Activated T-helper 1 cell treated with anti-CD3 and anti-CD28 coated beads, Interleukin-12 subunit alpha, Interleukin-12 subunit beta, Interleukin-2, Interleukin-4 antibody, amounts not matched to agents 30 ng/mL and 10 ng/mL and 1 ng/mL, durations not matched to agents 14 hours and 24 hours and 36 hours (primary cell): ENCODE results near the gene MAP7. TPM values are rescaled to one million over a fixed set of nuclear protein-coding genes. Genes with fewer than 3 reads are reported as not detected.
"Not testable (repeated sequence)": the region's sequence is repeated elsewhere in the genome, so short reads cannot be mapped to it uniquely, and the experiment has no call there.

Experiments
- DNase-seq: peaks from one replicate; pipeline ENCODE4 v3.0.0; 2021; ENCODE audit warnings: low spot score
- H3K27ac Mint-ChIP-seq: one replicate; pipeline ENCODE4 v1.8.0; 2021; ENCODE audit warnings: mild to moderate bottlenecking, mixed read lengths
- H3K27me3 Mint-ChIP-seq: one replicate; pipeline ENCODE4 v1.8.0; 2022; ENCODE audit warnings: mild to moderate bottlenecking, moderate library complexity, mixed read lengths; ENCODE audit not compliant: insufficient read depth
- H3K36me3 Mint-ChIP-seq: one replicate; pipeline ENCODE4 v1.8.0; 2021; ENCODE audit warnings: low read depth, mixed read lengths
- H3K4me1 Mint-ChIP-seq: one replicate; pipeline ENCODE4 v1.8.0; 2021; ENCODE audit warnings: low read depth, mixed read lengths
- H3K4me3 Mint-ChIP-seq: one replicate; pipeline ENCODE4 v1.8.0; 2021; ENCODE audit warnings: mild to moderate bottlenecking, moderate library complexity, mixed read lengths
- H3K9me3 Mint-ChIP-seq: one replicate; pipeline ENCODE4 v1.8.0; 2021; ENCODE audit warnings: mixed read lengths
- intact Hi-C: fragments of 100-400 bp; cut with micrococcal nuclease; formaldehyde crosslinking; loops from one replicate; pipeline ENCODE4 v1.15.1; 2024
- total RNA-seq: library from RNA; stranded (reverse); gene quantifications from 2 replicates; pipeline ENCODE4 v1.2.3, GENCODE V29; 2022

MAP7 gene
- total RNA-seq, 1 donor from 2014 or later: 2.3 TPM

GRCh38 chr6:136508725-136509392, 41.4 kb downstream of the MAP7 start:
- H3K27me3 Mint-ChIP-seq: no peaks in the 10 kb centered on the region

GRCh38 chr6:136506124-136506799, 44.0 kb downstream of the MAP7 start:
- H3K4me1 Mint-ChIP-seq: peaks cover 16% of the 10 kb centered on the region
- H3K4me3 Mint-ChIP-seq: no peak overlapping the region
- no peak for DNase-seq
- no peak overlapping the region for H3K27ac Mint-ChIP-seq
- intact Hi-C loops: no loop called here
- H3K9me3 Mint-ChIP-seq: no peaks in the 10 kb centered on the region
- H3K27me3 Mint-ChIP-seq: no peaks in the 10 kb centered on the region
- H3K36me3 Mint-ChIP-seq: no peaks in the 10 kb centered on the region

More at GRCh38 chr6:136508725-136509392, 41.4 kb downstream of the MAP7 start:
- Mint-ChIP-seq H3K9me3 (no peaks in the 10 kb centered on the region), H3K4me3 (no peak overlapping the region), H3K36me3 (no peaks in the 10 kb centered on the region), H3K4me1 (peaks cover 23% of the 10 kb centered on the region), H3K27ac (no peak overlapping the region)
- no peak for DNase-seq
- intact Hi-C loops: no loop called here

- no peak overlapping the region for H3K4me3 Mint-ChIP-seq
- intact Hi-C loops: no loop called here
- no peak for DNase-seq
- H3K27ac Mint-ChIP-seq: no peak overlapping the region
- H3K27me3 Mint-ChIP-seq: no peaks in the 10 kb centered on the region
- H3K9me3 Mint-ChIP-seq: no peaks in the 10 kb centered on the region
- no peaks in the 10 kb centered on the region for H3K4me1 Mint-ChIP-seq
- no peaks in the 10 kb centered on the region for H3K36me3 Mint-ChIP-seq
Measured at GRCh38 chr6:136503303-136504029, 46.8 kb downstream of the MAP7 start.

GRCh38 chr6:136502786-136503185, 47.4 kb downstream of the MAP7 start:
- H3K4me3 Mint-ChIP-seq: no peak overlapping the region
- no peak overlapping the region for H3K27ac Mint-ChIP-seq
- no peaks in the 10 kb centered on the region for H3K9me3 Mint-ChIP-seq
- H3K36me3 Mint-ChIP-seq: no peaks in the 10 kb centered on the region
- intact Hi-C loops: no loop called here
- no peaks in the 10 kb centered on the region for H3K4me1 Mint-ChIP-seq
- H3K27me3 Mint-ChIP-seq: no peaks in the 10 kb centered on the region
- DNase-seq: no peak

- H3K4me1 Mint-ChIP-seq: no peaks in the 10 kb centered on the region
- no peak for DNase-seq
- H3K4me3 Mint-ChIP-seq: no peak overlapping the region
- no peaks in the 10 kb centered on the region for H3K27me3 Mint-ChIP-seq
- intact Hi-C loops: no loop called here
- H3K36me3 Mint-ChIP-seq: no peaks in the 10 kb centered on the region
- no peak overlapping the region for H3K27ac Mint-ChIP-seq
- H3K9me3 Mint-ChIP-seq: no peaks in the 10 kb centered on the region
Measured at GRCh38 chr6:136501514-136501913, 48.7 kb downstream of the MAP7 start.

GRCh38 chr6:136501096-136501495, 49.1 kb downstream of the MAP7 start:
- H3K4me1 Mint-ChIP-seq: no peaks in the 10 kb centered on the region
- intact Hi-C loops: no loop called here
- H3K4me3 Mint-ChIP-seq: no peak overlapping the region
- no peaks in the 10 kb centered on the region for H3K27me3 Mint-ChIP-seq
- no peaks in the 10 kb centered on the region for H3K36me3 Mint-ChIP-seq
- no peaks in the 10 kb centered on the region for H3K9me3 Mint-ChIP-seq
- DNase-seq: no peak
- no peak overlapping the region for H3K27ac Mint-ChIP-seq

GRCh38 chr6:136500414-136500813, 49.8 kb downstream of the MAP7 start:
- H3K27me3 Mint-ChIP-seq: no peaks in the 10 kb centered on the region
- intact Hi-C loops: no loop called here
- no peaks in the 10 kb centered on the region for H3K36me3 Mint-ChIP-seq
- H3K27ac Mint-ChIP-seq: no peak overlapping the region
- H3K9me3 Mint-ChIP-seq: no peaks in the 10 kb centered on the region
- no peak overlapping the region for H3K4me3 Mint-ChIP-seq
- DNase-seq: no peak
- no peaks in the 10 kb centered on the region for H3K4me1 Mint-ChIP-seq

- H3K9me3 Mint-ChIP-seq: no peaks in the 10 kb centered on the region
- no peak for DNase-seq
- intact Hi-C loops: no loop called here
- H3K4me3 Mint-ChIP-seq: no peak overlapping the region
- H3K4me1 Mint-ChIP-seq: no peaks in the 10 kb centered on the region
- no peak overlapping the region for H3K27ac Mint-ChIP-seq
- H3K36me3 Mint-ChIP-seq: no peaks in the 10 kb centered on the region
- no peaks in the 10 kb centered on the region for H3K27me3 Mint-ChIP-seq
Measured at GRCh38 chr6:136499370-136499769, 50.9 kb downstream of the MAP7 start.

- H3K4me1 Mint-ChIP-seq, H3K4me3 Mint-ChIP-seq, H3K27ac Mint-ChIP-seq, H3K36me3 Mint-ChIP-seq, H3K9me3 Mint-ChIP-seq, DNase-seq, H3K27me3 Mint-ChIP-seq, intact Hi-C loops: not testable (repeated sequence)
Measured at GRCh38 chr6:136496449-136496848, 53.8 kb downstream of the MAP7 start.

- Mint-ChIP-seq H3K27ac (no peak overlapping the region), H3K4me3 (no peak overlapping the region), H3K4me1 (no peaks in the 10 kb centered on the region), H3K9me3 (no peaks in the 10 kb centered on the region), H3K27me3 (peaks cover 2% of the 10 kb centered on the region), H3K36me3 (no peaks in the 10 kb centered on the region)
- DNase-seq: no peak
- intact Hi-C loops: no loop called here
Measured at GRCh38 chr6:136494710-136495109, 55.5 kb downstream of the MAP7 start.

- Mint-ChIP-seq H3K9me3 (no peaks in the 10 kb centered on the region), H3K27ac (no peak overlapping the region), H3K4me3 (no peak overlapping the region), H3K36me3 (no peaks in the 10 kb centered on the region), H3K4me1 (no peaks in the 10 kb centered on the region), H3K27me3 (peaks cover 2% of the 10 kb centered on the region)
- DNase-seq: no peak
- intact Hi-C loops: no loop called here
Measured at GRCh38 chr6:136494059-136494458, 56.2 kb downstream of the MAP7 start.

GRCh38 chr6:136492409-136492808, 57.8 kb downstream of the MAP7 start:
- H3K4me1 Mint-ChIP-seq: no peaks in the 10 kb centered on the region
- H3K27ac Mint-ChIP-seq: no peak overlapping the region

GRCh38 chr6:136491754-136492153, 58.5 kb downstream of the MAP7 start:
- Mint-ChIP-seq H3K27ac (no peak overlapping the region), H3K36me3 (no peaks in the 10 kb centered on the region), H3K4me3 (no peak overlapping the region), H3K9me3 (no peaks in the 10 kb centered on the region), H3K27me3 (peaks cover 2% of the 10 kb centered on the region), H3K4me1 (no peaks in the 10 kb centered on the region)
- intact Hi-C loops: no loop called here
- DNase-seq: no peak

More at GRCh38 chr6:136492409-136492808, 57.8 kb downstream of the MAP7 start:
- intact Hi-C loops: no loop called here
- H3K9me3 Mint-ChIP-seq: no peaks in the 10 kb centered on the region
- no peaks in the 10 kb centered on the region for H3K36me3 Mint-ChIP-seq
- H3K27me3 Mint-ChIP-seq: peaks cover 2% of the 10 kb centered on the region
- DNase-seq: no peak
- no peak overlapping the region for H3K4me3 Mint-ChIP-seq
